Retinal pigment epithelial cell (primary cell): ENCODE data around the gene TMEM239.

Experiments used
- DNase-seq: peaks from one replicate; pipeline ENCODE4 v3.0.0-alpha.2; 2010; ENCODE audit warnings: low read depth
- H3K4me3 ChIP-seq: 2 replicates; pipeline ENCODE4 v1.5.1; 2011; ENCODE audit warnings: mild to moderate bottlenecking, low read length, control low read depth, moderate library complexity
- TF ChIP-seq, protein P1 (sequence below): conservative IDR thresholded peaks from 2 replicates; pipeline ENCODE4 v1.5.1; 2011; ENCODE audit warnings: low read depth, low read length, control low read depth, inconsistent platforms

The TMEM239 gene

GRCh38 chr20:2796011-2796660, 20.0 kb upstream of the TMEM239 start:
- TF ChIP-seq, protein P1, sequence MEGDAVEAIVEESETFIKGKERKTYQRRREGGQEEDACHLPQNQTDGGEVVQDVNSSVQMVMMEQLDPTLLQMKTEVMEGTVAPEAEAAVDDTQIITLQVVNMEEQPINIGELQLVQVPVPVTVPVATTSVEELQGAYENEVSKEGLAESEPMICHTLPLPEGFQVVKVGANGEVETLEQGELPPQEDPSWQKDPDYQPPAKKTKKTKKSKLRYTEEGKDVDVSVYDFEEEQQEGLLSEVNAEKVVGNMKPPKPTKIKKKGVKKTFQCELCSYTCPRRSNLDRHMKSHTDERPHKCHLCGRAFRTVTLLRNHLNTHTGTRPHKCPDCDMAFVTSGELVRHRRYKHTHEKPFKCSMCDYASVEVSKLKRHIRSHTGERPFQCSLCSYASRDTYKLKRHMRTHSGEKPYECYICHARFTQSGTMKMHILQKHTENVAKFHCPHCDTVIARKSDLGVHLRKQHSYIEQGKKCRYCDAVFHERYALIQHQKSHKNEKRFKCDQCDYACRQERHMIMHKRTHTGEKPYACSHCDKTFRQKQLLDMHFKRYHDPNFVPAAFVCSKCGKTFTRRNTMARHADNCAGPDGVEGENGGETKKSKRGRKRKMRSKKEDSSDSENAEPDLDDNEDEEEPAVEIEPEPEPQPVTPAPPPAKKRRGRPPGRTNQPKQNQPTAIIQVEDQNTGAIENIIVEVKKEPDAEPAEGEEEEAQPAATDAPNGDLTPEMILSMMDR = no peak
- no peak overlapping the region for H3K4me3 ChIP-seq
- DNase-seq = no peak

DNA sequence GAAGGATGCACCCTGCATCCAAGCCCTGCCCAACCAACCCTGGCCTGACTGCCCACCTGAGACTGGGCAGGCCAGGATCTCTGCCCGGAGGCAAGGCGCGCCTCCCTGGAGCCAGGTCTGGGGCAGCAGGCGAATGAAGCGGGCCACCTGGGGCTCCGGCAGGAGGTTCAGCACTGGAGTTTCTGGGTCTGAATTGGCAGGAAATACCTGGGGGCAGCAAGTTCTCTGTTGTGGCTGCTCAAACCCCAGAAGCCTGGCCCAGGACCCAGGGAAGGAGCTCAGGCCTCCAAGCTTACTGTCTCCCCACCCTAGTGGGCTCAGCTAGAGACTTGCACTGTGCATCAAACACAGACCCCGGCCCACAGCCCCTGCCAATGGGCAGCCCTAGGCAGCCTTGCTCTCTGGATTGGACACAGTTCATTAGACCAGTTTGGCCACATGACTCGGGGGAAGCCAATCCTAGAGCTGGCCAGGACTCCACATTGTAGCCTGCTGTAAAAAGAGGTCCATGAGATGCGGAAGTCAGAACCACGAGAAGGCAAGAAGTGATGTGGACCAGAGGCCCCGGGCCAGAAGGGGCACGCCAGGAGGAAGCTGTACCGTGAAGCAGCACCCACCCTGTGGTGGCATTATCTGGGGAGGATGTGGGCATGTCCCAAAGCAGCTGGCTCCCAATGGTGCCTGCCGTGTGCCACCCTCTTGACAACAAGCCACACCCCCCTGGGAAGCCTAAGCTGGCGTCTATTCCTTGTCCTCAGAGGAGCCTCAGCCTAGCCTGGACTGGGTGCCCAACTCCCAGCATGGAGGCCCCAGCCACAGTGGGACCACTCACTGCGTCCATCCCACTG, 18.8 kb upstream of the TMEM239 start:
- no peak for DNase-seq
- no peak overlapping the region for H3K4me3 ChIP-seq
- TF ChIP-seq, protein P1 = no peak

DNA sequence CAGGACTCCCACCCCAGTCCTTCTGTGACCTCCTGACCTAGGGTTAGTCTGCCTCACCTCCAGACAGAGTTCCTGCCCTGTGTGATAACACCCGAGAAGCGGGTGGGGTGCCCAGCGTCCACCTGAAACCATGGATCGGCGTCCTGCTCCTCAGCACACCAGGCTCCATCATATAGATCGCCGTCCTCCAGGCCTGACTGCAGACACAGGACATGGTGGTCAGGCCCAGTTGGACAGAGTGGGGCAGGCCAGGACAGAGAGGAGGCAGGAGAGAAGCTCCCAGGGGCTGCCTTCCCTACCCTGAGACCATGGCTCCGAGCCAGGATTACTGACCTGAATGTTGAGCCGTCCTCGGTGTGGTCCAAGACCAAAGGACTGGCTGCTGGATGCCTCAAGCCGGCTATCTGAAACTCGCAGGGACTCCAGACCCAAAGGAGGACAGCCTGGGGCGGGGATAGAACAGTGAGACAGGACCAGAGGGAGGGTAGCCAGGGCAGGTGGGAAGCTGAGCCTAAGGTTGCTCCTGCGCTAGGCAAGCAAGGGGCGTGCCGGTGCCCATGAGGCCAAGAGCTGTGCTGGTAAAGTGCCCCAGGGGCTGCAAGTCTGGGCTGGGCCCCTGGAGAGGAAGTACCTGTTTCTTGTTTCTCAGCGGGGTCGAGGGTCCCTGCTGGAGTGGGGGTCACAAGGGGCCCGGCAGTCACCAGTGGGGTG, 17.9 kb upstream of the TMEM239 start:
- no peak overlapping the region for H3K4me3 ChIP-seq
- DNase-seq = no peak
- TF ChIP-seq, protein P1 = no peak

DNA sequence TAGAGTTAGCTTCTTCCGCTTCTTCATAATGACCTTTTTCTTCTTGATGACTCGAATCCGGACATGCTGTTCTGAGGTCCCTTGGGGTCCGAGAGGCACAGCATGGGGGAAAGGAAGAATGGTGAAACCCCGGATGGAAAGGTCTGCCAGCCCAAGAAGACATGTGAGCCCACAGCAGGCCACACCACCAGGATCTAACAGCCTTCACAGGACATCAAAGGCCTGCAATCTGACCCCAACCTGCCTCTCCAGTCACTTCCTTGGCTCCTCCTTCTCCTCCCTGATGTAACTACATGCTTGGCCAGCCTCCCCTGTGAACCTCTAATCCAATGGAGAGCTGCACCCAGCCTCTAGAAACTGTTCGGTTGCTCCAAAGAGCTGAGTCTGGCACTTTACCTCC, 17.4 kb upstream of the TMEM239 start:
- TF ChIP-seq, protein P1 = no peak
- no peak for DNase-seq
- H3K4me3 ChIP-seq = no peak overlapping the region

- TF ChIP-seq, protein P1 = no peak
- no peak for DNase-seq
- no peak overlapping the region for H3K4me3 ChIP-seq
These were observed 16.9 kb upstream of the TMEM239 start for GRCh38 chr20:2799271-2799670.

DNA sequence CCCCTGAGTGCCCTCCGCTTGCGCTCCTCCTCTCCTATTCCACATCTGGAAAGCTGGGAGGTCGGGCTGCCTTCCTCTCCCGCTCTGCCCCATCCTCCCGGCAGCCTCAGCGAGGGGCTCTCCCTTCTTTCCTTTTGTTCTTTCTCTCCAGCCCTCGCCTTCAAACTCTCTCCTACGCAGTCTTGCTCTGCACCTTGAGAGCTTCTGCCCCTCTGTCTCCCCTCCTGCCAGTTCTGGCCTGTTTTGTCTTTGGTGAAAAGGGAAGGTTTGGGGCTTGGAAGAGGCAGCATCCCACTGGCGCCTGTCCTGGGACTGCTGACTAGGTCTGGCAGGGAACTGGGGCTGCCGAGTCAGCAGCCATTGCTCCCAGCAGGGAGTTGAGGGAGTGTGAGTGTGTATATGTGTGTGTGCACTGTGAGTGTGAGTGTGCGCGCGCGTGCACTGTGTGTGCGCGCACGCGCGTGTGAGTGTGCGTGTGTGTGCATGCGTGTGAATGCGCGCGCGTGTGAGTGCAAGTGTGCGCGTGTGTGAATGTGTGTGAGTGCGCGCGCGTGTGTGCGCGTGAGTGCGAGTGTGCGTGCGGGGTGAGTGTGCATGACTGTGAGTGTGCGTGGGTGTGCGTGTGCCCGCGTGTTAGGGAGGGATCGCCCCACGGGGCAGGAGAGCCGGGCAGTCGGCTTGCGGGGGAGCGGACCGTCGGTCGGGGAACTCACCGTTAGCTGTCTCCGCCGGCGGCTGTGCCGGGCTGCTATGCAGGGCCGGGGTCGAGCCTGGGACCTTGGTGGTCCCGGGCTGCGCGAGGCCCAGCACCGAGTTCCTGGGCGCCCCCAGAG, 16.3 kb upstream of the TMEM239 start:
- TF ChIP-seq, protein P1 = no peak
- peak overlapping the region; percentile 37 for H3K4me3 ChIP-seq
- DNase-seq = no peak
